SK-N-SH treated with all-trans-retinoic acid at 6 μM for 48 hours (cell line): ENCODE results near the gene ULK3.

Experiments used
- ARNTL ChIP-seq: fragments of 450-650 bp; formaldehyde crosslinking; IDR thresholded peaks from 2 replicates; pipeline ENCODE4 v1.5.0; 2020; ENCODE audit warnings: low read depth, mild to moderate bottlenecking, moderate library complexity, borderline replicate concordance
- TOX ChIP-seq: fragments of 250-450 bp; sonication (Bioruptor Pico); IDR thresholded peaks from 2 replicates; pipeline ENCODE4 v1.8.0; 2021; ENCODE audit warnings: mild to moderate bottlenecking, moderate library complexity, borderline replicate concordance
- ZC3H10 ChIP-seq: fragments of 250-450 bp; sonication (Bioruptor Pico); IDR thresholded peaks from 2 replicates; pipeline ENCODE4 v1.5.1; 2021; ENCODE audit warnings: mild to moderate bottlenecking, moderate library complexity
- TF ChIP-seq, protein P1 (sequence below): fragments of 250-450 bp; sonication (Bioruptor Pico); IDR thresholded peaks from 2 replicates; pipeline ENCODE4 v1.5.0; 2020; ENCODE audit warnings: mild to moderate bottlenecking, moderate library complexity

DNA sequence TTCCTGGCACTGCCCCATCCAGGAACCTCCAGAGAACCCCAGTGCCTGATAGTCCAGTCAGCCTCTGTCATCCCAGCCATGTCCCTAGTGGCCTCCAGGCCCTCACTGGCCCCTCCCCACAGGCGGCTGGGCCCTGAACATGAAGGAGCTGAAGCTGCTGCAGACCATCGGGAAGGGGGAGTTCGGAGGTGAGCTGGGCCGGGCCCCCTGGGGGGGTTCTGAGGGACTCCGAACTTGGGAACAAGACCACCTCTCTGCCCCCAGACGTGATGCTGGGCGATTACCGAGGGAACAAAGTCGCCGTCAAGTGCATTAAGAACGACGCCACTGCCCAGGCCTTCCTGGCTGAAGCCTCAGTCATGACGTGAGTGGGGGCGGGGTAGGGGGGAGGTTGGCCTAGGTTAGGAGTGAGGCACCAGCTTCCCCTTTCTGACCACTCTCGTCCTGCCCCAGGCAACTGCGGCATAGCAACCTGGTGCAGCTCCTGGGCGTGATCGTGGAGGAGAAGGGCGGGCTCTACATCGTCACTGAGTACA, 42.3 kb downstream of the ULK3 start:
- no peak for TF ChIP-seq ZC3H10 (CRISPR knock-in tag)
- no peak for TF ChIP-seq TOX (CRISPR knock-in tag)
- no peak for TF ChIP-seq ARNTL (CRISPR knock-in tag)
- TF ChIP-seq, protein P1, sequence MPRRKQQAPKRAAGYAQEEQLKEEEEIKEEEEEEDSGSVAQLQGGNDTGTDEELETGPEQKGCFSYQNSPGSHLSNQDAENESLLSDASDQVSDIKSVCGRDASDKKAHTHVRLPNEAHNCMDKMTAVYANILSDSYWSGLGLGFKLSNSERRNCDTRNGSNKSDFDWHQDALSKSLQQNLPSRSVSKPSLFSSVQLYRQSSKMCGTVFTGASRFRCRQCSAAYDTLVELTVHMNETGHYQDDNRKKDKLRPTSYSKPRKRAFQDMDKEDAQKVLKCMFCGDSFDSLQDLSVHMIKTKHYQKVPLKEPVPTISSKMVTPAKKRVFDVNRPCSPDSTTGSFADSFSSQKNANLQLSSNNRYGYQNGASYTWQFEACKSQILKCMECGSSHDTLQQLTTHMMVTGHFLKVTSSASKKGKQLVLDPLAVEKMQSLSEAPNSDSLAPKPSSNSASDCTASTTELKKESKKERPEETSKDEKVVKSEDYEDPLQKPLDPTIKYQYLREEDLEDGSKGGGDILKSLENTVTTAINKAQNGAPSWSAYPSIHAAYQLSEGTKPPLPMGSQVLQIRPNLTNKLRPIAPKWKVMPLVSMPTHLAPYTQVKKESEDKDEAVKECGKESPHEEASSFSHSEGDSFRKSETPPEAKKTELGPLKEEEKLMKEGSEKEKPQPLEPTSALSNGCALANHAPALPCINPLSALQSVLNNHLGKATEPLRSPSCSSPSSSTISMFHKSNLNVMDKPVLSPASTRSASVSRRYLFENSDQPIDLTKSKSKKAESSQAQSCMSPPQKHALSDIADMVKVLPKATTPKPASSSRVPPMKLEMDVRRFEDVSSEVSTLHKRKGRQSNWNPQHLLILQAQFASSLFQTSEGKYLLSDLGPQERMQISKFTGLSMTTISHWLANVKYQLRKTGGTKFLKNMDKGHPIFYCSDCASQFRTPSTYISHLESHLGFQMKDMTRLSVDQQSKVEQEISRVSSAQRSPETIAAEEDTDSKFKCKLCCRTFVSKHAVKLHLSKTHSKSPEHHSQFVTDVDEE (CRISPR knock-in tag): no peak
